CD8-positive, alpha-beta memory T cell (primary cell): ENCODE results near the gene NAA20. TPM values are rescaled to one million over a fixed set of nuclear protein-coding genes. Genes with fewer than 3 reads are reported as not detected.

Experiments
- CTCF ChIA-PET: fragments of 350-600 bp; sonication (Branson Sonifier 250); formaldehyde crosslinking; loops from one replicate; lab custom pipeline; 2021; ENCODE audit warnings: antibody characterized with exemption; lab: Charles Lee
- POLR2A ChIA-PET: fragments of 350-600 bp; sonication (Branson Sonifier 250); formaldehyde crosslinking; loops from one replicate; lab custom pipeline; 2021; ENCODE audit warnings: antibody characterized with exemption; lab: Charles Lee
- DNase-seq, 5 donors: peaks; one replicate each; pipeline versions ENCODE4 v3.0.0 to v3.0.0-alpha.2; 2020 to 2022; ENCODE audit warnings: mixed read lengths in 1 of 5
- H3K27ac ChIP-seq: one replicate; pipeline ENCODE4 v1.7.0; 2013; ENCODE audit warnings: low read depth, mild to moderate bottlenecking, low read length, moderate library complexity
- H3K27me3 ChIP-seq: 2 replicates; pipeline ENCODE4 v1.7.0; 2013; ENCODE audit warnings: low read length, mild to moderate bottlenecking; ENCODE audit not compliant: insufficient read depth, poor library complexity, severe bottlenecking
- H3K36me3 ChIP-seq: 2 replicates; pipeline ENCODE4 v1.7.0; 2013; ENCODE audit warnings: mild to moderate bottlenecking, low read length, moderate library complexity; ENCODE audit not compliant: insufficient read depth
- H3K4me1 ChIP-seq: 2 replicates; pipeline ENCODE4 v1.7.0; 2013; ENCODE audit warnings: mild to moderate bottlenecking, low read length, moderate library complexity; ENCODE audit not compliant: insufficient read depth
- H3K4me3 ChIP-seq: 2 replicates; pipeline ENCODE4 v1.7.0; 2013; ENCODE audit warnings: mild to moderate bottlenecking, low read length
- H3K9me3 ChIP-seq: 2 replicates; pipeline ENCODE4 v1.7.0; 2013; ENCODE audit warnings: mild to moderate bottlenecking, low read length
- H3K27ac Mint-ChIP-seq, 8 donors: one replicate each; pipeline ENCODE4 v1.8.0; 2020 to 2021; ENCODE audit warnings: mixed read lengths in 8 of 8, mild to moderate bottlenecking in 6 of 8, inconsistent platforms in 3 of 8, moderate library complexity in 3 of 8
- H3K27me3 Mint-ChIP-seq, 2 donors: one replicate each; pipeline ENCODE4 v1.8.0; 2020 to 2021; ENCODE audit warnings: mixed read lengths in 2 of 2, mild to moderate bottlenecking in 1 of 2, moderate library complexity in 1 of 2
- H3K36me3 Mint-ChIP-seq, 3 donors: one replicate each; pipeline ENCODE4 v1.8.0; 2020 to 2021; ENCODE audit warnings: mixed read lengths in 3 of 3, inconsistent platforms in 1 of 3, mild to moderate bottlenecking in 1 of 3
- H3K4me1 Mint-ChIP-seq, 3 donors: one replicate each; pipeline ENCODE4 v1.8.0; 2020 to 2021; ENCODE audit warnings: mixed read lengths in 3 of 3, inconsistent platforms in 1 of 3, mild to moderate bottlenecking in 1 of 3
- H3K4me3 Mint-ChIP-seq, 7 donors: one replicate each; pipeline ENCODE4 v1.8.0; 2020 to 2021; ENCODE audit warnings: mixed read lengths in 7 of 7, mild to moderate bottlenecking in 6 of 7, moderate library complexity in 4 of 7, inconsistent platforms in 2 of 7
- H3K9me3 Mint-ChIP-seq, 5 donors: one replicate each; pipeline ENCODE4 v1.8.0; 2020 to 2022; ENCODE audit warnings: mixed read lengths in 5 of 5, mild to moderate bottlenecking in 3 of 5, moderate library complexity in 2 of 5, inconsistent platforms in 1 of 5
- polyA plus RNA-seq: library from polyadenylated mRNA; unstranded; fragments of 300-500 nt; fragmentation: Illumina TruSeq; gene quantifications from one replicate; pipeline ENCODE4 v1.2.3, GENCODE V29; 2021
- total RNA-seq, 2 experiments: library from RNA; stranded (reverse); gene quantifications; one replicate each; pipeline ENCODE4 v1.2.3, GENCODE V29; 2021

The NAA20 gene
- total and polyA plus RNA-seq, 3 experiments from 2014 or later, result 69.8 to 99.6 (median 98.8) TPM

DNA sequence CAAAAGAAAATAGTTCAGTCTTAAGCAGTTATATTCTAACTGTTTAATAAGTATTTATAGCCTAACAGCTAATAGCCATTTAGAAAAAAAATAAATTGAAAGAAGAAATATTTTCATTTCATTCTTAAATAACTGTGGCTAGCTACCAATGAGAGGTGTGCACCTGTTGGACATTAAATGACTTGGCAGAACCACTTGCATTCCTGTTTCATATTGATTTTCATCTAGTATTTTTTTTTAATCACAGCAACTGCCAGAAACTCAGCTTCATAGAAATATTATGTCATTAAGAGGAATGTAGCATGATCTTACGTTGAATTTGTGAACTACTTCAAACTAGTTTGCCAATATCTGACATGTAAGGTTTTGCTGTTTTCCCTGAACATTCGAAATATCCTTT lies 10.1 kb downstream of the NAA20 start:
- DNase-seq, result no peak
- no peaks in the 10 kb centered on the region for H3K9me3 Mint-ChIP-seq
- H3K4me3 Mint-ChIP-seq, result no peak overlapping the region
- Histone ChIP-seq H3K36me3 (peaks cover 7% of the 10 kb centered on the region), H3K27ac (no peak overlapping the region), H3K4me1 (no peaks in the 10 kb centered on the region), H3K9me3 (no peaks in the 10 kb centered on the region), H3K4me3 (no peak overlapping the region), H3K27me3 (no peaks in the 10 kb centered on the region)
- peaks cover 13 to 24% (median 22%) of the 10 kb centered on the region in 3 donors for H3K4me1 Mint-ChIP-seq
- ChIA-PET CTCF (interaction anchor here (1.4 to 2.4 kb wide), 2 partner anchors 10 to 24 kb away, joined by 4 to 5 read pairs; partner anchors contain the start of gene NAA20), POLR2A (interaction anchor here (1.4 kb wide), 1 partner anchor 10 kb away, joined by 3 read pairs; the partner anchor contains the start of gene NAA20)
- H3K27ac Mint-ChIP-seq, result peak overlapping the region in 1 of 8 donors; percentile 11
- H3K36me3 Mint-ChIP-seq, result peaks cover 0 to 77% (median 17%) of the 10 kb centered on the region in 3 donors
- H3K27me3 Mint-ChIP-seq, result no peaks in the 10 kb centered on the region

DNA sequence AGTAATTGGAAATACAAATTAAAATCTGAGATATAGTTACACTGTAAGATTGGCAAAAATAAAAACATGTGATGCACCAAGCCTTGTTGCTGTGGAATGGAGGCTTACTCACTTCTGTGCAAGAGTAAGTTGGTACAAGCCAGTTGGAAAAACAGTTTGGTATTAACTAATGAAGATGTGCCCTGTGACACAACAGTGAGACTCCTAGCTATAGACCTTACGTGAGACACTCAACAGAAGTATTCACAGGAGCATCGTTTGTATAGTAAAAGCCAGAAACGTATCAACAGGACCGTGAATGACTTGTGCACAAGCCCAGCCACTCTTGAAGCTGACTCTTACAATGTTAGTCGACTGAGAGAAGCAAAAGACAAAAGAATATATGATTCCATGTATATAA lies 14.6 kb downstream of the NAA20 start:
- H3K27me3 Mint-ChIP-seq, result no peaks in the 10 kb centered on the region
- H3K4me1 ChIP-seq, result no peaks in the 10 kb centered on the region
- H3K4me3 ChIP-seq, result no peak overlapping the region
- H3K4me1 Mint-ChIP-seq, result peaks cover 0 to 4% (median 0%) of the 10 kb centered on the region in 3 donors
- DNase-seq, result no peak
- no peak overlapping the region for H3K4me3 Mint-ChIP-seq
- H3K27ac Mint-ChIP-seq, result peak overlapping the region in 3 of 8 donors; percentile 15 to 86 (median 54)
- CTCF ChIA-PET, result interaction anchor here (2.0 kb wide), 1 partner anchor 19 kb away, joined by 5 read pairs; no protein-coding TSS in a partner anchor
- H3K27ac ChIP-seq, result no peak overlapping the region
- H3K9me3 ChIP-seq, result no peaks in the 10 kb centered on the region
- POLR2A ChIA-PET, result no interaction called here
- H3K36me3 Mint-ChIP-seq, result peaks cover 4 to 78% (median 15%) of the 10 kb centered on the region in 3 donors
- H3K36me3 ChIP-seq, result peaks cover 31% of the 10 kb centered on the region
- no peaks in the 10 kb centered on the region for H3K9me3 Mint-ChIP-seq
- H3K27me3 ChIP-seq, result no peaks in the 10 kb centered on the region

DNA sequence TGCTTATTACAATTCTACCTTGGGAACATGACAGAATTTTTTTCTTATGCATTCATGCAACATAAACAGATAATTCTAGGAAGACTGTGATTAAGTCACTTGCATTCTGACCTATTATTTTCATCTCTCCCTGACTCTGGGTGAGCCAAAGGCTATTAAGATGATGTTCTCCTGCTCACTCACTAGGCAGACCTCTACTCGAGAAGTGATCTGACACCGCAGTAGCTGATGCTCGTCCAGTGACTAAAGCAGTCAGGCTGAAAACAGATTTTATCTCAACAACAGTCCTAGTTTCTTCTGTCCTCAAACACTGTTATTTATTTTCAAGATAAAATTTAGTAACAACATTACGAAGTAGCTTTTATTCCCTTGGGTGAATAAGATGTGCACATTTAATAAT lies 17.3 kb downstream of the NAA20 start:
- H3K4me3 ChIP-seq, result no peak overlapping the region
- no peak for DNase-seq
- Mint-ChIP-seq H3K27ac (peak overlapping the region in 1 of 8 donors; percentile 36), H3K27me3 (no peaks in the 10 kb centered on the region), H3K36me3 (peaks cover 4 to 89% (median 21%) of the 10 kb centered on the region in 3 donors), H3K4me3 (no peak overlapping the region), H3K4me1 (no peaks in the 10 kb centered on the region), H3K9me3 (no peaks in the 10 kb centered on the region)
- no peaks in the 10 kb centered on the region for H3K4me1 ChIP-seq
- ChIA-PET POLR2A (no interaction called here), CTCF (interaction anchor here (1.5 kb wide), 1 partner anchor 8 kb away, joined by 4 read pairs; no protein-coding TSS in a partner anchor)
- no peaks in the 10 kb centered on the region for H3K27me3 ChIP-seq
- H3K27ac ChIP-seq, result no peak overlapping the region
- H3K36me3 ChIP-seq, result peaks cover 54% of the 10 kb centered on the region
- H3K9me3 ChIP-seq, result no peaks in the 10 kb centered on the region

DNA sequence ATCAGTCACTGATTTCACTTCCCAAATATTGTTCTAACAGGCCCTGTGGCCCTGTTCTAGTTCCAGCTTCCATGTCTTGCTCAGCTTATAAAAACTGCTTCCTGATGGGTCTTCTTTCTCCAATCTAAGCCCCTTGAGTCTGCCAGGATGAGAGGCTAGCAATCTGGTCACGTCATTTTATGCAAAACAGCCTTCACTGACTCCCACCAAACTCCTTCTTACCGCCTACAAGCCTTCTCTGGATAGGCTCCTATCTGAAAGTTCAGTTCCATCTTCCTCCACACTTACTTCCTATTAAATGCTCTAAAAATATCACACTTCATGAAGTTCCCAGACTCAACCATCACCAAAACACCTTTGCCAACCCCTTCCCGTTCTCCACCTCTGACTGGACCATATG lies 19.6 kb downstream of the NAA20 start:
- POLR2A ChIA-PET, result no interaction called here
- peaks cover 7 to 92% (median 23%) of the 10 kb centered on the region in 3 donors for H3K36me3 Mint-ChIP-seq
- H3K4me1 Mint-ChIP-seq, result no peaks in the 10 kb centered on the region
- CTCF ChIA-PET, result interaction anchor here (0.7 kb wide), 1 partner anchor 15 kb away, joined by 4 read pairs; the partner anchor contains the start of genes CFAP61 and CRNKL1
- H3K9me3 Mint-ChIP-seq, result no peaks in the 10 kb centered on the region
- H3K27ac ChIP-seq, result no peak overlapping the region
- peak overlapping the region in 3 of 8 donors; percentile 32 to 86 (median 55) for H3K27ac Mint-ChIP-seq
- H3K27me3 Mint-ChIP-seq, result no peaks in the 10 kb centered on the region
- peaks cover 75% of the 10 kb centered on the region for H3K36me3 ChIP-seq
- no peaks in the 10 kb centered on the region for H3K9me3 ChIP-seq
- H3K4me3 ChIP-seq, result no peak overlapping the region
- no peaks in the 10 kb centered on the region for H3K27me3 ChIP-seq
- DNase-seq, result no peak
- no peak overlapping the region for H3K4me3 Mint-ChIP-seq
- no peaks in the 10 kb centered on the region for H3K4me1 ChIP-seq

DNA sequence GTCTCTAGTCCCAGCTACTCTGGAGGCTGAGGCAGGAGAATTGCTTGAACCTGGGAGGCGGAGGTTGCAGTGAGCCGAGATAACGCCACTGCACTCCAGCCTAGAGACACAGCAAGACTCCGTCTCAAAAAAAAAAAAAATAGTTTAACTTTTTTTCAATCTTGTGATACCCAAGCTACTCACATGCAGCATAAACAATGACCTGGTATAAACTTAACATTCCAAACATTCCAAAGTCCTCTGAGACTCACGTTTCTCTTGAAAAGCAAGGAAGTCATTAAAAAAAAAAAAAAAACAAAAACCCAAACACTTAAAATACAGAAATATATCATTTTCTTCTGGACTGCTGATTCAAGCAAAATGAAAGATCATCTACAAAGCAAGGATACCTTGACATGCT lies 20.8 kb downstream of the NAA20 start:
- Mint-ChIP-seq H3K4me3 (no peak overlapping the region), H3K4me1 (no peaks in the 10 kb centered on the region), H3K9me3 (no peaks in the 10 kb centered on the region), H3K27me3 (no peaks in the 10 kb centered on the region), H3K27ac (no peak overlapping the region), H3K36me3 (peaks cover 7 to 94% (median 23%) of the 10 kb centered on the region in 3 donors)
- Histone ChIP-seq H3K27ac (no peak overlapping the region), H3K4me3 (no peak overlapping the region), H3K9me3 (no peaks in the 10 kb centered on the region), H3K4me1 (no peaks in the 10 kb centered on the region), H3K36me3 (peaks cover 81% of the 10 kb centered on the region), H3K27me3 (no peaks in the 10 kb centered on the region)
- POLR2A ChIA-PET, result no interaction called here
- DNase-seq, result no peak
- CTCF ChIA-PET, result no interaction called here

DNA sequence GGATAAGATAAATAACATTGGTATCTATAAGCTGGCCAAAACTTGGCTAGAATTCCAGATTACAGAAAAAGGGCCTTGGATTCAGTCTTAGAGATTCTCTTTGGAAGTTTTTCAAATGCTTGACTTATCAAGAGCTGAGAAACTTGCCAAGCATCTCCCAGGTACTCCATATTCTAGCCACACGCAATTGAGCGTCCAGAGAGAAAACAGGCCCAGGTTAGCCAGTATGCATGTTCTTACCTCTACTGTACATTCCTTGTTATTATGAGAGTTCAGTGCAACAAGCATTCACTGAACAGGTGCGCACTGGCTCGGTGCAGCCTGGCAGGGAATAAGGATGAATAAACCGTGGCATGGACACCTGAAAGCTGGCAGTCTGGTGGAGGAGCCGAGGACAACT lies 21.4 kb downstream of the NAA20 start:
- Mint-ChIP-seq H3K9me3 (no peaks in the 10 kb centered on the region), H3K4me1 (no peaks in the 10 kb centered on the region), H3K27me3 (no peaks in the 10 kb centered on the region), H3K4me3 (no peak overlapping the region), H3K36me3 (peaks cover 7 to 96% (median 23%) of the 10 kb centered on the region in 3 donors), H3K27ac (no peak overlapping the region)
- H3K4me3 ChIP-seq, result no peak overlapping the region
- POLR2A ChIA-PET, result no interaction called here
- no peaks in the 10 kb centered on the region for H3K9me3 ChIP-seq
- CTCF ChIA-PET, result interaction anchor here (1.2 kb wide), 1 partner anchor 21 kb away, joined by 3 read pairs; the partner anchor contains the start of gene NAA20
- no peaks in the 10 kb centered on the region for H3K27me3 ChIP-seq
- no peak for DNase-seq
- no peaks in the 10 kb centered on the region for H3K4me1 ChIP-seq
- peaks cover 86% of the 10 kb centered on the region for H3K36me3 ChIP-seq
- H3K27ac ChIP-seq, result no peak overlapping the region

DNA sequence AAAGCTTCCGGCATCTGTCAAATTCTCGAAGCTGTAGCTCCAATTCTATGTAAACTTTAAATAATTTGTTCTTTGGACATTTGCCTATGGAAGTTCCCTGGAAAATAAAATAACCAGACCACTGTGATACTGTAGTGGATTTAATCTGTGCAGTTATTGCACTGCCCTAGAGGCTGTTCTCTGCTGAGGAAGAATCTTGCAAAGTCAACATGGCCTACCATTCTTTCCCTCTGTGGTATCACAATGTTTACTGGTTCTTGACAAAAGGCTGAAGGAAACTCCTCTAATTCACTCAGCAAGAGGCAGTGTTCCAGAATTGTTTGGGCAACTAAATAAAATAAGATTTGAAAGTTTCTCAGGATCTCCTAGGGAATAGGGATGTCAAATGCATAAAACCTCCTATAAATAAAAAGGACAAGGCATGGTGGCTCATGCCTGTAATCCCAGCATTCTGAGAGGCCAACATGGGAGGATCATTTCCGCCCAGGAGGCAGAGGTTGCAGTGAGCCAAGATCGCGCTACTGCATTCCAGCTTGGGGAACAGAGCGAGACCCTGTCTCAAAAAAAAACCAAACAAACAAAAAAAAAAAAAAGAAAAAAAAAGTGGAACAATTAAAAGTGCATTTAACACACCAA lies 22.7 kb downstream of the NAA20 start:
- Mint-ChIP-seq H3K27me3 (no peaks in the 10 kb centered on the region), H3K27ac (peak overlapping the region in 1 of 8 donors; percentile 58), H3K4me3 (no peak overlapping the region), H3K9me3 (no peaks in the 10 kb centered on the region), H3K4me1 (peaks cover 0 to 5% (median 0%) of the 10 kb centered on the region in 3 donors), H3K36me3 (peaks cover 9 to 98% (median 28%) of the 10 kb centered on the region in 3 donors)
- Histone ChIP-seq H3K4me1 (no peaks in the 10 kb centered on the region), H3K27me3 (no peaks in the 10 kb centered on the region), H3K9me3 (no peaks in the 10 kb centered on the region), H3K36me3 (peaks cover 86% of the 10 kb centered on the region), H3K27ac (no peak overlapping the region), H3K4me3 (no peak overlapping the region)
- DNase-seq, result no peak
- ChIA-PET POLR2A (no interaction called here), CTCF (no interaction called here)

DNA sequence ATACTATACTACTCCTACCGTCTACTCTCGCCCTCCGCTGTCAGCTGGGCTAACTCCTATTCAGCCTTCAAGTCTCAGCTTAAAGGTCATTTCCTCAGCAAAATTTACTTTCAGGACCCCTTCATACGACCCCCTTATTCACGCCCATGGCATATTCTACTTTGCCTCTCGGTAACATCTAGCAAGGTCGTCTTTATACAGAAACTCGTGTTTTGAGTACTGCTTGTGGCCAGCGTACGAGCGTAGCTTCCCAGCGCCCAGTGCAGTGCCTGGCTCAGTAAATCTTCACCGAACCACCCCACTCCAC lies 34.6 kb downstream of the NAA20 start:
- H3K4me1 ChIP-seq, result peaks cover 19% of the 10 kb centered on the region
- H3K4me1 Mint-ChIP-seq, result peaks cover 27 to 46% (median 41%) of the 10 kb centered on the region in 3 donors
- peak overlapping the region; percentile 98 to 100 (median 99) for H3K4me3 Mint-ChIP-seq
- POLR2A ChIA-PET, result interaction anchor here (1.1 to 2.3 kb wide), 2 partner anchors 33 to 35 kb away, joined by 3 to 26 read pairs; partner anchors contain the start of gene NAA20
- no peaks in the 10 kb centered on the region for H3K9me3 Mint-ChIP-seq
- no peaks in the 10 kb centered on the region for H3K27me3 ChIP-seq
- peaks cover 23% of the 10 kb centered on the region for H3K36me3 ChIP-seq
- H3K27ac ChIP-seq, result peak overlapping the region; percentile 92
- H3K27ac Mint-ChIP-seq, result peak overlapping the region; percentile 95 to 100 (median 98)
- peak overlapping the region; percentile 94 for H3K4me3 ChIP-seq
- H3K36me3 Mint-ChIP-seq, result peaks cover 5 to 52% (median 14%) of the 10 kb centered on the region in 3 donors
- DNase-seq, result no peak
- H3K27me3 Mint-ChIP-seq, result peaks cover 3 to 13% of the 10 kb centered on the region in 2 donors
- H3K9me3 ChIP-seq, result no peaks in the 10 kb centered on the region
- CTCF ChIA-PET, result interaction anchor here (1.4 to 3.1 kb wide), 4 partner anchors 15 to 35 kb away, joined by 4 to 30 read pairs (median 4); partner anchors contain the start of gene NAA20
